ENCODE measurements around the gene C1orf226.

GRCh38 chr1:162369571-162369970 is 12.0 kb upstream of the C1orf226 start:
- TF ChIP-seq EZH2 (IDR thresholded peaks at IDR 0.05; ENCODE audit: borderline replicate concordance, low read depth, low read length, poor library complexity, severe bottlenecking) = no peak
- no peak for TF ChIP-seq CTCF (conservative IDR thresholded peaks at IDR 0.05; ENCODE audit: low read depth, low read length)
